CD4-positive, alpha-beta T cell treated with Interleukin-10 for 1 hour (primary cell): Measurements from ENCODE around the gene WWTR1.

Experiments
- DNase-seq: peaks from one replicate; pipeline ENCODE4 v3.0.0-alpha.2; 2020

Gene WWTR1

DNA sequence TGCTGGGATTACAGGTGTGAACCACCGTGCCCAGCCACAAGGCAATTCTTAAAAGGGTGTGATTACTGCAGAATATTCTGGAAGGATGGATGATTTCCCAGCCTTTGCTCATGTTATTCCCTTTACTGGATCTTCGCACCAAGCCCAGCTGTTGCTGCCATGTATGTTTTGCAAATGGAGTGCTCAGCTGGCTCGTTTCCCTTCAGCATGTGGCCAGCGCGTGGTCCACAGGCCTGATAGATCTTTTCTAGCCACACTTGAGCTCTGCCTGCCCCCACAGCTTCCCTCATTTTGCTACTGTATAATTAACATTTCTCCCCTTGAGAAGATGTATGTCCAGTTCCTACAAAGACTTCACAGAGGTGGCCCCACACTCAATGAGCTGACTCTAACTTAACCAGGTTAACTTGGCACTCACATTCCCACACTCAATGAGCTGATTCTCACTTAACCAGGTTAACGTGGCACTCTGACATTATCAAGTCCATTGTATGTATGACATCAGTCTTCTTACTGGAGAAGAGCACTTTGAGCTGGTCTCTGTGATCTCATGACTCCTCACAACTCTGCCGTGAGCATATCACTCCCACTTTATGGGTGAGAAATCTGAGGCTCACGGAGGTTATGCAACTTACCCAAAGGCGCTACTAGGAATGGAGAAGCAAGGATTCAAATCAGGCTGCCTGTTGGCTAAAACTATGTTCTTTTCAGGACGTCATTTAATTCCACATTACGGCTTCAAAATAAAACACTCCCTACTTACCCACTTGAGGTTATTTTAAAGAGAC, 134.1 kb downstream of the WWTR1 start:
- no peak for DNase-seq

DNA sequence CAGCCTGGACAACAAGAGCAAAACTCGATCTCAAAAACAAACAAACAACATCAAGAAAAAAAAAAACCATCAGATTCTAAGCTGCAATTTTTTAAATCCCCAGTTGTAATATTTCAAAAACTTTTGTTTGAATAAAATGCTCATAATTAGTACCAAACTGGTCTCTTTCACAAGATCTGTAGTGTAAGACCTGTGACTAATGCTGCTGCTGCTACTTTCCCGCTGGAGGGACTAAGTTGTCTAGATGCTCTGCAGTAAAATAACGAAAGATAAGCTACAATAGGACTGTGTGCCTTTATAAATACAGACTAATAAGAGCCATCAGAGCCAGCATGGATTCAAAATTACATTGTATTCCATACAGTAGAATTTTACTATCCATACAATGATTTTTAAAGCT, 137.9 kb downstream of the WWTR1 start:
- DNase-seq, result no peak

DNA sequence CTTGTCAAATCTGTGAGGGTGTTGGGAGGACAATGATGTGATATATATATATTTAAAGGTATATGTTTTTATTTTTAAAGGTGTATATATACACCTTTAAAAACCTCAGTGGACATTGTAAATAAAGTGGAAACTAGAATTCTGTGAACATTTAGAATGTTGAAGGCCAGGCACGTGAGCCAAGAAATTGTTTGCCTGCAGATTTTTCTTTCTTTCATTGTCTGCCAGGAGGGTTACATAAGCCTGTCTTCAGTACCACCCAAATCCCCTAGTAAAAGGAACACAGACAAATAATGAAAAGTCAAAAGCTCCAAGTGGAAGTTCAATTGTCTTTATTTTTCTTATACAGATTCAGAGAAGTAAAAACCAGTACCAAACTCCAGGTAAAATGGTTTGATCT, 140.9 kb downstream of the WWTR1 start:
- no peak for DNase-seq

DNA sequence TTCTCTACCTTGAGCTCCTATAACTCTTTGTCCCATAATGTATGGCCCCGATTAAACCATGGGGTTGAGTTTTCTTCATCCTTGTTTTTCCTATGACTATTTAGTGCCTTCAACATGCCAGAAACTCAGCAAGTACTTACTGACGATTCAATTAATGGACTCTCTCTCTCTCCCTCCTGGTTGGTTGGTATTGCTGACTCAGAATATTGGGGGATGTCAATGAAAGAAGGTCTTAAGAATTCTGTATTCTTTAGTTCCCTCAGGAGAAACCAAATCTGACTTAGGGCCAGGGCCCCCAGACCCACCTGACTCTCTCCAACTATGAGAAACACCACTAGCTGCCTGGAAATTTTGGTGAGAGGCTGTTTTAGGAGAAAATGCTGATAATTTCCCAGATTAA, 142.6 kb downstream of the WWTR1 start:
- no peak for DNase-seq

DNA sequence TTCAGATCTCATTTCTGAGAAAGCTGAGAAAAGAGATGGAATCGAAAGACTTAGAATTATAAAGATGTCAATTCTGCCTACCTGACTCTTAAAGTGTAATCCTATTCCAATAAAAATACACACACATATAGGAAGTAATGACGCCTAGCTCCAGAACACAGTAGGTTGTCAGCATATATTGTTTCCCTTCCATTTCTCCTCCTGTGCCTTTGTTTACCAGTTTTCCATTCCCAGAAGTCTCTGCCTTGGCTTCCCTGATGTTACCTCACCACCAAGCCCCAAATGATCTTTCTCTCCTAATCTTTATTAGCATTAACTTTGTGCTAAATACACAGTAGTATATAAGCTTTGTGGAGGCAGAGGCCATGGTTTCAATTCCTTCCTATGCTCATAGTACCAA, 143.4 kb downstream of the WWTR1 start:
- no peak for DNase-seq

DNA sequence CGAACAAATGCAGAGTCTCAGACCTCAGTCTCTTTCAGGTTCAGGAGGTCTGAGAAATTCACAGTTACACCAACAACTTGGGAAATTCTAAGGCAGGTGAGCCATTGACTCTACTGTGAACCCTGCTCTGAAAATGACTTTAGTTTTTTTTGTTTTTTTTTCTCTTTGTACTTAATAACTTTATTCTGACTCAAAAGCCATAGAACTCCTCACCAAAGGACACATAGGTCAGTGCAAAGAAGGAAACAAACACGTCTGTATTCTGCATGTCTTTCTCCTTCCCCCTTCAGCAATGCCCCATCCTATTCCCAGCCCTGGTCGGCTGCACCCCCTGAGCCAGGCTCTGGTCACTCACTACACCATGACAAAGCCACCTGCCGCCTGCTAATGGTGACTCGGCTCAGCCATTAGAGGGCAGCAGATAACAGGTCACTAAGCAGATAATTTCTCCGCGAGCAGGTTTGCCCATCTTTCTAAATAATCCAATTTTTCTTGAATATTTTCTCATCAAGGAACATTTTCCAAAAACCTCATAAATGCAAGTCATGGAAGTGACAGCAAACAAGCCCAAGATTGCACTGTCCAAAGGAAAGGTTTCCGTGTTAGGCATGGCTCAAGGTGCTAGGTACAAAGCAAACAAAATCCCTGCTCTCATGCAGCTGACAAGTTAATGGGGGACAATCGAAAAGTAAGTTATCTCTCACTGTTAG, 145.6 kb downstream of the WWTR1 start:
- peak; percentile 39 for DNase-seq

DNA sequence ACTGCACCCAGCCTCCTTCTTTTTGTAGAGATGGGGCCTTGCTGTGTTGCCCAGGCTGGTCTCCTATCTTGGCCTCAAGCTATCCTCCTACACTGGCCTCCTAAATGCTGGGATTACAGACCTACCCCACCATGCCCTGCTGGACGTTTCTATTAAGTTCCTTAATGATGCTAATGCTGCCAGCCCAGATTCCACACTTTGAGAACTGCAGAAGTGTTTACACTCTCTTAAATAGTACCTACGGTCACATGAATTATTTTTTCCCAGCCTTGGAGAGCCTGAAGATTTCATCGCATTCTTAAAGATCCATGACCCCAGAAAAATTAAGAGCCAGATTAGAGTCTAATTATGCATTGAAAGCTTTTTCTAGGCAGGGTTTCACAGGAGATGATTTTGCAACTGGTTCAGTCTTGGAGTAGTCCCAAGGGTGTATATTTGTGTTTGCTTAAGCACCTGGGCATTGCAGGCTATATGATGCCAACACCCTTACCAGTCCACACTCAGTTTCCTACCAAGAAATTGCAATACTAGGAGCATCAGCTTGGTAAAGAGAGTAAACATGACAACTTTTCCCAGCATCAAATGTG, 146.7 kb downstream of the WWTR1 start:
- DNase-seq, result no peak

DNA sequence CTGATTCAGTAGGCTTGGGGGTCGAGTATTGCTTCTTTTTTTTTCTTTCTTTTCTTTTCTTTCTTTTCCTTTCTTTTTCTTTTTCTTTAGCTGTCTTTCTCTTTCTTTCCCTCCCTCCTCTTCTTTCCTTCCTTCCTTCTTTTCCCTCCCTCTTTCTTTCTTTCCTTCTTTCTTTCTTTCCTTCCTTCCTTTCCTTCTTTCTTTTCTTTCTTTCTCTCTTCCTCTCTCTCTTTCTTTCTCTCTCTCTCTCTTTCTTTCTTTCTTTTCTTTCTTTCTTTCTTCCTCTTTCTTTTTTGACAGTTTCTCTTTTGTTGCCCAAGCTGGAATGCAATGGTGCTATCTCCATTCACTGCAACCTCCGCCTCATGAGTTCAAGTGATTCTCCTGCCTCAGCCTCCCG, 147.3 kb downstream of the WWTR1 start:
- DNase-seq, result no peak

DNA sequence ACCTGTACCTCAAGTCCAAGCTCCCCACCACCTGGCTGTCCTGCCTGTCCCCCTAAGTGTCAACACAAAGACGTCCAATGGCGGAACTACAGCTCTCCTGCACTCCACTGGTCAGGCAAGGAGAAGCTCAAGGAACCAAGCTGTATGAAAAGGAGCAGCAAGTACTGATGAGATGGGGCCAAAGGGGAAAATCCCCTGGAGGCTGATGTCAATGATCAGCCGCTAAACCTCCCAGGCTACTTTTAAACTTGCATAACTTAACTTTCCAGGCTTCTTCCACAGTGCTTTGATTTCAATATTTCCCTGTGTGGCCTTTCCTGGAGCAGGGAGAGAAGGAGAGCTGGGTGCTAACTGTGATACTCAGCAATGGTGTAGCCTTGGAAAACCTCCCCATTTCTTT, 148.3 kb downstream of the WWTR1 start:
- no peak for DNase-seq

DNA sequence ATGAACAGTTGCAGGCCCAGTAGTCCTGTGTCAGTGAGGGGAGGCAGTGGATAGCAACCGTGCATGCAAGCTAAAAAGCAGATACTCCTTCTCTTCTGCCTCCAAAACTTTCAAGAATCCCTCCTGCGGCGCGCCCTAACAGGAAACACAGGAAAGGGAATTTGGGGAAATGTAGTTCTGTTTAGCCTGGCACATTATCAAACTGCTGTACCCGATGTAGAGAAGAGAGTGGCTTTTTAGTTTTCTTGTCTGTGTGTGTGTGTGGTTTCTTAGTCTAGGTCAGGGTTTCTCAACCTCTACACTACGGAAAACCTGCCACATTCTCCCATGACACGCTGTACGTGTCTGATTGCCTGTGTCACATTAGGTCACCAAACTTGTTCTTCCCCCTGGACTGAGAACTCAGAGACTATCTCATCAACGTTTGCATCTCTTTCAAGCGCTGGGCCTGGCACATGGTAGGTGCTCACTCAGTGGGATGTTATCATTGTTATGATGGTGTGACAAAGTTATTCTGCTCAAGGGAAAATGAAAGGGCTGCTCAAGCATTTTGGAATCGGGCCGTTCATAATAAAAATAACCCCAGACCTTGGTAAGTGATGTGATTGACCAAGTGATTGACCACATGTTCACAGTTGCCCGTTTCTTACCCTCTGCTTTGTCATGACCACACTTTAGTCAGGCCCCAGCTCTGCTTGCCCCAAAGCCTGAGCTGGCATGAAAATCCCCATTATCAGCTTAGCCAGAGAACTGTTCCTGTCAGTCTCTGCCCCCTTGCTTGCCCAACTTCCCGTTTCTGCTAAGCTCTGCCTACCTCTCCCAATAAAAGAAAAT, 150.1 kb downstream of the WWTR1 start:
- peak; percentile 6 for DNase-seq

DNA sequence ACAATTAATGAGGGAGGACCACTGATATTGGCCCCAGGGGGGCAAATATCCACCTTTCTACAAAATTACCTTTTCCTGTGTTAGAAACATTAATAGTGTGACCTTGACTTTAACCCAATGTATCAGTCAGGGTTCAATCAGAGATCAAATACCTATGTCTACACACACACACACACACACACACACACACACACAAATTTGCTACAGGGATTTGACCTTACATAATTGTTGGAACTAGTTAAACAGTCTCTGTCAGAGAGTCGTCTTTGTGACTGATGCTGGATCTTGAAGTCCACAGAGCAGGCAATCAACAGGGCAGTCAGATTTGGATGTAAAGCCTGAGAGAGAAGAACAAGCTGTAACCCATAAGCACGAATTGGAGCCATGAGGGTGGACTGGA, 150.9 kb downstream of the WWTR1 start:
- no peak for DNase-seq

DNA sequence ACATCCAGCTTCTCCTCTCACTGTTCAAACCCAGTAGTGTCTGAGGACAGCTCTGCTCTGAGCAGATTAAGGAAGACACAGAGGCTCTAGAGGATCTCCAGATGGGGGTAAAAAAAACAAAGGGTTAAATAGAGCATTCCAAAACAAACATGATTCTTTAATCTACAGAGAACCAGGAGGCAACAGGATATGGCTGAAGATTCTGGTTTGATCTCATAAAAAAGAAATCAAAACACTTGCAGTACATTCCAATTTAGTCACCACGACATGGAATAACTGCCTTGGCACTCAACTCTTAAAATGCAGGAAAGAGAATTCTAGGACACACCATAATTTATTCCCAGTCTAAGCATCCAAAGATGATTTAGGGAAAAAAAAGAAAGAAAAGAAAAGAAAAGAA, 151.3 kb downstream of the WWTR1 start:
- DNase-seq, result no peak

DNA sequence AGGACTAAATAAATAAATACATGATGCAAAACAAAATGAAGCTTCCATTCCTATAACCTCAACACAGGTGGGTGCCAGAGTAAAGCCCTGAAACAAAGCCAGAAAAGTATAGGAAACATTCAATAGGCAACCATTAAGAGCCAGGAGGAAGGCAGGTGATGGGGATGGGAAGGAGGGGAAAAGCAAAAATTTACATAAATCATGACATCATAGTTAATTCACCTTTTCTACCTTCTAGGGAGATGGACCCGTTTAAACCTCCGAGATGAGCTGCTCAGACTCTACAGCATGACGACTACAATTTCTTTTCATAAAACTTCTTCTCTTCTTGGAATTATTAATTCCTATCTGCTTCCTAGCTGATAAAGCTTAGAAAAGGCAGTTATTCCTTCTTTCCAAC, 155.4 kb downstream of the WWTR1 start:
- DNase-seq, result no peak

DNA sequence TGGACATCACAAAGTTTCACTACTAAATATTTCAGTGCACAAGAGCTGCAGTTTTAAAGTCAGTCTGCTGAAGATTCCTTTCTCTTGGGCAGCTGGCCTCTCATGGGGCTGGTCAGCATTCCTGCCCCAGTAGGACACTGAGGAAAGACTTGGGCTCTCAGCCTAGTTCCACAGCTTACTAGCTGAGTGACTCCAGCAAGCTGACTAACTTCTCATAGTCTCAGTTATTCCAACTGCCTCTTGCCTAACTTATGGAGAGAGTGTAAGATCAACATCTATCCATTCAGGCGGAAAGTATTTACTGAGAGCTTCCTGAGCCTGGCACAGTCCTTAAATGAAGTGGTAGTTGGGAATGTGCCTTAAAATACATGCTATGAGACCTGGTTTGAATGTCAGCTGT, 156.3 kb downstream of the WWTR1 start:
- DNase-seq, result no peak

DNA sequence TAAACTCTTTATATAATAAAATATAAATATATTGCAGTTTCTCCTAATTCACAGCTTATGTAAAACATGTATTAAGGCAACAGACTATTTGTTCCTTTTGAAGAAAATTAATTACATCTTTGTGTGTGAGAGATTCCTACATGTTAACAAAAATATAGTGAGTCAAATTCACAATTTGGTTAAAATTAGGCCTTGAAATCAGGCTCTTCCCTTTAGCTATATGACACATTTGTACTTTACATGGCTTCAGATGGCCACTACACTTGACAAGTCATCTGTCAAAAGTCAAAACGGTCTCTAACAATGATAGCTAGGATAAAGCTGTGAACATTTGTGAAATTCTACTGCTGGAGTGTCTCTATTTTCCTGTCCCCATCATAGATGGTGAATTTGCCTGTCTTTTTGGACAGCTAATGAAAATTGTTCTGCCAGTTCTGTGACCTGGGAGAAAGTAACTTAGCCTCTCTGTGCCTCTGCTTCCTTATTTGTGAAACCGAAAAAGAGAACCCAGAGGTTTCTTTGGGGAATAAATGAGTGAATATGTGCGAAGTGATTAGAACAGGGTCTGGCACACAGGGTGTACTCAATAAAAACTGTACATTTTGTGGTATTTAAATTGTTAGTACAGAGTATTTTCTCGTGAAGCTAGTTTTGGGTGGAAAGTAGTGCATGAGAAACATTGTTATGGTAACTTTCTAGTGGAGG, 159.7 kb downstream of the WWTR1 start:
- no peak for DNase-seq

DNA sequence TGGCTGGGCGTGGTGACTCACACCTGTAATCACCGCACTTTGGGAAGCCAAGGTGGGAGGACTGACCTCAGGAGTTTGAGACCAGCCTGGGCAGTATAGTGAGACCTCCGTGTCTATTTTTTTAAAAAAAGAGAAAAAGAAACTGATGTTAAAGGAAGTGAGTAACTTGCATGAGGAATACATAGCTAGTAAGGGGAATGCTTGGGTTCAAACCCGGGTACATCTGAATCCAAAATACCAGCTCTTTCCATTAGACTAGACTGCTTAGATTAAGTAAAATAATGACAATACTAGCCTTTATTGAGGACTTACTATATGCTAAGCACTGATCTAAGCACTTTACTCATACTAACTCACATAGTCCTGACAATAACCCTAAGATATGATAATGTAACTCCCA, 160.9 kb downstream of the WWTR1 start:
- no peak for DNase-seq

DNA sequence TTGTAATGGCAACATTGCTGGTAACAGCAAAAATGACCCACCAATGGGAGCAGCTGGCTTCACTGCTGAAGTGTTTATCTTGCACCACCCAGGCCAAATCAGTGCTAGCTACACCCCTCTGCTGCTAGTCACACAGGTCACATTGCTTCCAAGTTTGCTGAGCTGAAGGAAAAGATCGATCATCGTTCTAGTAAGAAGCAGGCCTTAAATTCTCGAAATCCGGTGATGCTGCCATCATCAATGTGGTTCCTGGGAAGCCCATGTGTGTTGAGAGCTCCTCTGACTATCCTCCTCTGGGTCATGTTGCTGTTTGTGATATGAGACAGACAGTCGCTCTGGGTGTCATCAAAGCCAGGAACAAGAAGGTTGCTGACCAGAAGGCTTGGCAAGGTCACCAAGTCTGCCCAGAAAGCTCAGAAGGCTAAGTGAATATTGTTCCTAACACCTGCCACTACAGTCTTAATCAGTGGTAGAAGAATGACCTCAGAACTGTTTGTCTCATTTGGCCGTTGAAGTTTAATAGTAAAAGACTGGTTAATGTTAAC, 162.2 kb downstream of the WWTR1 start:
- DNase-seq, result no peak

DNA sequence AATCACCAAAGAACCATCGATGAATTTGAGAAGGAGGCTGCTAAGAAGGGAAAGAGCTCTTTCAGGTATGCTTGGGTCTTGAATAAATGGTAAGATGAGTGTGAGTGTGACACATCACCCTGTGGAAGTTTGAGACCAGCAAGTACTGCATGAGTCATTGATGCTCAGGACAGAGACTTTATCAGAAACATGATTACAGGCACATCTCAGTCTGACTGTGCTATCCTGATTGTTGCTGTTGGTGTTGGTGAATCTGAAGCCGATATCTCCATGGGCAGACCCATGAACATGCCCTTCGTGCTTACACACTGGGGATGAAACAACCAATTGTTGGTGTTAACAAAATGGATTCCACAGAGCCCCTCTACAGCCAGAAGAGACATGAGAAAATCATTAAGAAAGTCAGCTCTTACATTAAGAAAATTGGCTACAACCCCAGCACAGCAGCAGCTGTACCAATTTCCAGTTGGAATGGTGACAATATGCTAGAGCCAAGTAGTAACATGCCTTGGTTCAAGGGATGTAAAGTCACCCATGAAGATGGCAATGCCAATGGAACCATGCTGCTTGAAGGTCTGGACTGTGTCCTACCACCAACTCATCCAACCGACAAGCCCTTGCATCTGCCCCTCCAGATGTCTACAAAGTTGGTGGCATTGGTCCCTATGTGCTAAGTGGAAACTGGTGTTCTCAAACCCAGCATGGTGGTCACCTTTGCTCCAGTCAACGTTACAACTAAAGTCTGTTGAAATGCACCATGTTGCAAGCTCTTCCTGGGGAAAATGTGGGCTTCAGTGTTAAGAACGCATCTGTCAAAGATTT, 162.9 kb downstream of the WWTR1 start:
- DNase-seq, result no peak

DNA sequence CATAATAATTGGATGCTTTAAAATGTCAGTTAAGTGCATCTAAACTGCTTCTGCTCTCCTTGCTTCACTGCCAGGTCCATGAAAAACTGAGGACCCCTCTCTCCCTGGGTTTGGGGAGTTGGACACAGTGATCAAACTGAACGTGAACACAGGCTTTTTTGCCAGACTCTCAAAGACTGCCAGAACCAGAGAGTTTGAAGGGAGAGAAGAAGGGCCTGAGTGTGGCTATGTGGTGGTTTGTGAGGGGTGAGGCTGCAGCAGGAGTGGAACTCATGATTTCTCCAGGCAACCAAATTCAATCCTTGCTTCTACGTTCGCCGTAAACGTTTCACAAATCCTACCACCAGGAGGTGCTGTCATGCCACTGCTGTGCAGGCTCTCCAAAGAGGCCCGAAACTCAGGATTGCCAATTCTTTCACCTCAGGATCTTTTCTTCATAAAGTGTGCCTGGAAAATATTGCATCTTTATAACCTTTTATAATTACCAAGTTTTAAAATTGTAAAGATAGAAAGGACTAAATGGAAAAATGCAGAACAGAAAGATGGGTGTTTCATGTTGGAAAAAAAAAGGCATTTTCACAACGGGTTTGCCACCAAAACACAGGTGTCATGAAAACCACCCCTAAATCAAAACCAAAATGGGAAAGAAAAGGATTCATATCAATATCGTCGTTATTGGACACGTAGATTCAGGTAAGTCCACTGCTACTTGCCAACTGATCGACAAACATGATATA, 163.6 kb downstream of the WWTR1 start:
- peak; percentile 29 for DNase-seq

DNA sequence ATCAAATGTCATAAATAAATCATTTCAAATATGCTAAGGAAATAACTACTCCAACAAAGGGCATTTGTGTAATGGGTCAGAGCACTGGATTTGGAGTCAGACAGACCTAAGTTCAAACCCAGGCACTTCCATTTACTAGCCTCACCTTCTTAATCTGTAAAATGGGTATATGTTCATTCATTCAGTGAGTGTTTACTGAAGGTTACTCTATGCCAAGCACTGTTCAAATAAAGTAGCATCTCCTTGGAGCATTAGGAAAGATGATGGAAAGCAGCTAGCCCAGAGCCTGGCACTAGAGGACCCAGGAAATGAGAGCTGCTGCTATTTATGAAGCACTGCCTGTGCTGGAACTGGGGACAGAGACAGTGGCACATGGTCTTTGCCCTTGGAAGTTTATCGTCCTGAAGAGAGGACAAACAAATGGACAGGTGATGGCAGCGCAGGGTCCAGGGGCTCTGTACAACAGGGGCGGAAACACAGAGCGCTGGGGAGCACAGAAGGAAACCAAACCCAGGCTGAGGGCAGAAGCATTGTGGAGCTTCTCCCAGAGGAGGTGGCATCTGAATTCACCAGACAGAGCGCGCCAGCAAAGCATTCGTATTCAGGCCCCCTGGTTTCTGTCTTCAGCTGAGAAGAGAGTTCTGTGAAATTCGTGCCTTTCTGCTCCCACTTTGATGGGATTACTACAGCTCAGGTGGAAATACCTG, 164.4 kb downstream of the WWTR1 start:
- no peak for DNase-seq
